K562 (cell line): ENCODE data around the gene SDR39U1. TPM values are rescaled to one million over a fixed set of nuclear protein-coding genes. Genes with fewer than 3 reads are reported as not detected.

Experiments used
- CBX8 ChIP-seq: fragments of 200-600 bp; sonication (generic); IDR thresholded peaks from 2 replicates; pipeline ENCODE4 v1.6.1; 2012; ENCODE audit warnings: borderline replicate concordance, mixed run types, low read depth, mild to moderate bottlenecking, moderate library complexity, mixed read lengths, low read length, control low read depth, inconsistent platforms; ENCODE audit not compliant: poor library complexity, severe bottlenecking; ENCODE audit errors: extremely low read depth
- CREB1 ChIP-seq, 2 experiments: sonication (generic) in 1 of 2; formaldehyde crosslinking in 1 of 2; IDR thresholded peaks; 2 replicates each; pipeline versions ENCODE4 v1.6.1 to v1.8.0; 2012 to 2022; ENCODE audit warnings: inconsistent platforms in 1 of 2, mild to moderate bottlenecking in 1 of 2, missing genetic modification reagents in 1 of 2, moderate library complexity in 1 of 2
- E2F6 ChIP-seq, 2 experiments: IDR thresholded peaks; 2 replicates each; pipeline ENCODE4 v1.6.1; 2011; ENCODE audit warnings: borderline replicate concordance in 1 of 2, control low read depth in 1 of 2, low read depth in 1 of 2, low read length in 1 of 2, mild to moderate bottlenecking in 1 of 2, mixed read lengths in 1 of 2, moderate library complexity in 1 of 2; ENCODE audit not compliant: insufficient read depth in 1 of 2, insufficient read length in 1 of 2, poor library complexity in 1 of 2, severe bottlenecking in 1 of 2; ENCODE audit errors: extremely low read depth in 1 of 2
- EHMT2 ChIP-seq: fragments of 450-650 bp; IDR thresholded peaks from 2 replicates; pipeline ENCODE4 v1.6.1; 2018; ENCODE audit warnings: antibody characterized with exemption
- ILF3 ChIP-seq: fragments of 450-650 bp; IDR thresholded peaks from 2 replicates; pipeline ENCODE4 v1.6.1; 2018; ENCODE audit warnings: antibody characterized with exemption, mild to moderate bottlenecking, moderate library complexity, borderline replicate concordance
- LCOR ChIP-seq: sonication (generic); formaldehyde crosslinking; IDR thresholded peaks from 2 replicates; pipeline ENCODE4 v1.8.0; 2022; ENCODE audit warnings: mild to moderate bottlenecking, missing genetic modification reagents
- MAFF ChIP-seq: IDR thresholded peaks from 2 replicates; pipeline ENCODE4 v1.6.1; 2012; ENCODE audit warnings: low read length, improper control_type of control experiment
- MYBL2 ChIP-seq, 2 experiments: fragments of 450-650 bp in 1 of 2; sonication (generic) in 1 of 2; formaldehyde crosslinking in 1 of 2; IDR thresholded peaks; 2 replicates each; pipeline versions ENCODE4 v1.6.1 to v1.8.1; 2017 to 2022; ENCODE audit warnings: borderline replicate concordance in 1 of 2, inconsistent platforms in 1 of 2, low read depth in 1 of 2, mild to moderate bottlenecking in 1 of 2, missing genetic modification reagents in 1 of 2, moderate library complexity in 1 of 2
- NR2C1 ChIP-seq, 2 experiments: fragments of 450-650 bp; IDR thresholded peaks; 2 replicates each; pipeline ENCODE4 v1.6.1; 2017; ENCODE audit warnings: mild to moderate bottlenecking in 2 of 2, antibody characterized with exemption in 1 of 2, inconsistent platforms in 1 of 2, missing compliant biosample characterization in 1 of 2, missing genetic modification characterization in 1 of 2
- POLR2AphosphoS2 ChIP-seq: IDR thresholded peaks from 2 replicates; pipeline ENCODE4 v1.6.1; 2012; ENCODE audit warnings: low read length, improper control_type of control experiment
- RCOR1 ChIP-seq, 2 experiments: IDR thresholded peaks; 2 replicates each; pipeline ENCODE4 v1.6.1; 2012; ENCODE audit warnings: low read depth in 2 of 2, low read length in 2 of 2, borderline replicate concordance in 1 of 2, improper control_type of control experiment in 1 of 2
- RERE ChIP-seq: sonication (generic); formaldehyde crosslinking; IDR thresholded peaks from 2 replicates; pipeline ENCODE4 v1.8.0; 2023; ENCODE audit warnings: missing genetic modification reagents, mild to moderate bottlenecking, borderline replicate concordance
- SRF ChIP-seq, 2 experiments: fragments of 250-450, 450-650 bp in 1 of 2; sonication (Bioruptor Pico) in 1 of 2; sonication (generic) in 1 of 2; formaldehyde crosslinking; IDR thresholded peaks; 2 replicates each; pipeline versions ENCODE4 v1.5.0 to v1.5.1; 2020 to 2022; ENCODE audit warnings: mild to moderate bottlenecking in 1 of 2, missing genetic modification reagents in 1 of 2
- TCF7L2 ChIP-seq: fragments of 150-350 bp; IDR thresholded peaks from 2 replicates; pipeline ENCODE4 v1.6.1; 2016; ENCODE audit warnings: low read depth, mild to moderate bottlenecking, low read length, moderate library complexity
- ZC3H11A ChIP-seq: IDR thresholded peaks from 2 replicates; pipeline ENCODE4 v1.6.1; 2012; ENCODE audit warnings: low read depth, low read length, improper control_type of control experiment
- ZKSCAN1 ChIP-seq: fragments of 150-350 bp; IDR thresholded peaks from 2 replicates; pipeline ENCODE4 v1.6.1; 2016; ENCODE audit warnings: low read depth, low read length
- ZNF12 ChIP-seq: sonication (generic); formaldehyde crosslinking; IDR thresholded peaks from 2 replicates; pipeline ENCODE4 v1.4.0; 2020; ENCODE audit warnings: mild to moderate bottlenecking, missing genetic modification reagents
- ZNF184 ChIP-seq: sonication (generic); formaldehyde crosslinking; IDR thresholded peaks from 2 replicates; pipeline ENCODE4 v1.5.0; 2020; ENCODE audit warnings: missing genetic modification reagents
- ZNF24 ChIP-seq: fragments of 450-650 bp; IDR thresholded peaks from 2 replicates; pipeline ENCODE4 v1.6.1; 2016
- ZNF586 ChIP-seq: fragments of 450-650 bp; formaldehyde crosslinking; conservative IDR thresholded peaks from 2 replicates; pipeline ENCODE4 v1.4.0; 2020; ENCODE audit warnings: mild to moderate bottlenecking, moderate library complexity
- polyA plus RNA-seq, 8 experiments: library from polyadenylated mRNA; depleted of rRNA in 4 of 8; stranded (reverse) in 5 of 8; unstranded in 3 of 8; fragments of >200 nt; fragmentation: Nextera tagmentation in 2 of 8; fragmentation: Illumina TruSeq in 1 of 8; extraction: Ambion mirVana in 2 of 8; extraction: Trizol in 1 of 8; gene quantifications; 2 replicates each; pipeline versions ENCODE4 v1.2.1 to v1.2.3, GENCODE V29; 2011 to 2014; ENCODE audit warnings: inconsistent platforms in 1 of 8, missing spikeins in 1 of 8
- total RNA-seq, 7 experiments: library from RNA; depleted of rRNA in 6 of 7; stranded (reverse); fragments of >200 nt in 6 of 7; fragmentation: Illumina TruSeq in 2 of 7; extraction: Trizol in 2 of 7; gene quantifications; 2 replicates each; pipeline versions ENCODE4 v1.2.1 to v1.2.3, GENCODE V29; 2011 to 2021; ENCODE audit warnings: low replicate concordance in 1 of 7

SDR39U1 gene
- total and polyA plus RNA-seq, 9 of the 15 experiments (the other 6 are each of a cell fraction or from before 2014, with no cell fraction given), result 10.4 to 56.1 (median 19.8) TPM

GRCh38 chr14:24442240-24443052, at the start of gene SDR39U1 (continued):
- TF ChIP-seq CREB1 (IDR thresholded peaks at IDR 0.05) (peak; percentile 83), CREB1 (CRISPR knock-in tag; IDR thresholded peaks at IDR 0.05) (peak; percentile 72), ILF3 (no peak), E2F6 (IDR thresholded peaks at IDR 0.05; ENCODE audit: borderline replicate concordance in 1 of 2, extremely low read depth in 1 of 2, insufficient read depth in 1 of 2, insufficient read length in 1 of 2, low read depth in 1 of 2, low read length in 1 of 2, poor library complexity in 1 of 2, severe bottlenecking in 1 of 2) (peak in 1 of 2 experiments; percentile 68), TCF7L2 (no peak), RCOR1 (IDR thresholded peaks at IDR 0.05; ENCODE audit: borderline replicate concordance in 1 of 2, low read depth in 2 of 2, low read length in 2 of 2) (0 out of 4 replicates have a peak, but pooled peaks of 1 of the 2 experiments have one; percentile 1), CBX8 (no peak), ZKSCAN1 (no peak), ZC3H11A (no peak), POLR2AphosphoS2 (no peak), EHMT2 (peak; percentile 59; the same call in 1 of the 2 replicates), NR2C1 (IDR thresholded peaks at IDR 0.05) (peak; percentile 99), NR2C1 (tag; IDR thresholded peaks at IDR 0.05) (peak; percentile 99), SRF (CRISPR knock-in tag; IDR thresholded peaks at IDR 0.05) (no peak), MYBL2 (IDR thresholded peaks at IDR 0.05; ENCODE audit: low read depth) (no peak), MYBL2 (CRISPR knock-in tag; IDR thresholded peaks at IDR 0.05; ENCODE audit: borderline replicate concordance) (no peak), LCOR (peak; percentile 29; the same call in 1 of the 2 replicates), MAFF (no peak), ZNF184 (CRISPR knock-in tag) (no peak), ZNF24 (no peak), ZNF586 (no peak), ZNF12 (CRISPR knock-in tag) (no peak), RERE (CRISPR knock-in tag) (no peak)
